ENCODE measurements around the gene MRC2. TPM values are rescaled to one million over a fixed set of nuclear protein-coding genes. Genes with fewer than 3 reads are reported as not detected.

MRC2 gene
- total and polyA plus RNA-seq, 2 of the 13 experiments (the other 11 are each of a cell fraction or from before 2014, with no cell fraction given), result not detected

DNA sequence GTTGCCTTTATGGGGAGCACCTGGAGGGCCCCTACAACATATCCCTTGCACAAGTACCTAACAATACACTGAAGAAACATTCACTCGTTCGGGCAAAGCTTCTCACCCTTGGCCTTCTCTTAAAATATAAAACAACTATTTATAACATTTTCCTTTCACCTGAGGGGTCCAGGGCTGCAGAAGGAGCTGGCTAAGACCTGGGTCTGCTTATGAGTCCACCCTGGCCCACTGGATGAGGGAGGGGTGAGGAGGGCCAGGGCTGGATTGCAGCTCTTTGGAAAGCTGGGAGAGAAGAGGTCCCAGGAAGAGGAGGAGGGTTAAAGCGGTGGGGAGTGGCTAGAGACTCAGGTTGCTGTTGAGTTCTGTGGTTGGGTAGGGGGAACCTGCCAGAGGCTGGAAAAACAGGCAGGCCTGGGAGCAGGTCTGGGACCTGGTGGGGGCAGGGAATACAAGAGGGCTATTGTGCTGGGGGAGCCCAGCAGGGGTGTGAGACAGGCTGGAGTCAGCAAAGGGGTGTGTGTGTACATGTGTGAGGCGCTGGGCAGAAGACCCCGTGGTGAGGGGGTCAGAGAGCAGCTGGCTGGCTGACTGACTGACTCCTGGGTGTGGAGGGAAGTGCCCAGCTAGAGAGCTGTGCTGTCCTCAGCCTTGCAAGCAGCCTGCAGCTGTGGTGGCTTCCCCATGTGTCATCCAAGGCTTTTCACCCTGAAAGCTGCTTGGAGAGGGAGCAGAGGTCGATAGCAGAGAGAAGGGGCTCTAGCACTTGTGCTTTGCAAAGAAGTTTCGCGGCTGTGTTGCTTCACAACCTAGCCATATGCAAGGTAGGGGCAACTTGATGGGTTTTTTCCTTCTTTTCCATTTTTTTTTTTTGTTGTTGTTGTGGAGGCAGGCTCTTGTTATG is 10.2 kb upstream of the MRC2 start (continued):
- no peak for TF ChIP-seq PBX2 (CRISPR knock-in tag; IDR thresholded peaks at IDR 0.05)
- TF ChIP-seq MEIS1 (CRISPR knock-in tag; IDR thresholded peaks at IDR 0.05; ENCODE audit: borderline replicate concordance), result peak; percentile 64; the same call in 1 of the 2 replicates
- 0 out of 2 replicates have a peak, but pooled peaks have one; percentile 55 for TF ChIP-seq ZSCAN29 (CRISPR knock-in tag; conservative IDR thresholded peaks at IDR 0.05)
- 0 out of 2 replicates have a peak, but pooled peaks have one; percentile 43 for TF ChIP-seq CSRNP1 (CRISPR knock-in tag; IDR thresholded peaks at IDR 0.05)
- TF ChIP-seq ZZZ3 (CRISPR knock-in tag; IDR thresholded peaks at IDR 0.05; ENCODE audit: borderline replicate concordance), result 0 out of 2 replicates have a peak, but pooled peaks have one; percentile 20
- TF ChIP-seq, protein P1, sequence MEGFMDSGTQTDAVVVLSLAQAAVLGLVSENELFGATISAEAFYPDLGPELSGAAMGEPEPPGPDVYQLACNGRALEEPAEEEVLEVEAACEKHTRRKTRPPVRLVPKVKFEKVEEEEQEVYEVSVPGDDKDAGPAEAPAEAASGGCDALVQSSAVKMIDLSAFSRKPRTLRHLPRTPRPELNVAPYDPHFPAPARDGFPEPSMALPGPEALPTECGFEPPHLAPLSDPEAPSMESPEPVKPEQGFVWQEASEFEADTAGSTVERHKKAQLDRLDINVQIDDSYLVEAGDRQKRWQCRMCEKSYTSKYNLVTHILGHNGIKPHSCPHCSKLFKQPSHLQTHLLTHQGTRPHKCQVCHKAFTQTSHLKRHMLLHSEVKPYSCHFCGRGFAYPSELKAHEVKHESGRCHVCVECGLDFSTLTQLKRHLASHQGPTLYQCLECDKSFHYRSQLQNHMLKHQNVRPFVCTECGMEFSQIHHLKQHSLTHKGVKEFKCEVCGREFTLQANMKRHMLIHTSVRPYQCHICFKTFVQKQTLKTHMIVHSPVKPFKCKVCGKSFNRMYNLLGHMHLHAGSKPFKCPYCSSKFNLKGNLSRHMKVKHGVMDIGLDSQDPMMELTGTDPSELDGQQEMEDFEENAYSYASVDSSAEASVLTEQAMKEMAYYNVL (CRISPR knock-in tag; IDR thresholded peaks at IDR 0.05; ENCODE audit: borderline replicate concordance), result peak; percentile 76
- peak; percentile 76 for TF ChIP-seq GATAD2A (CRISPR knock-in tag; IDR thresholded peaks at IDR 0.05)
- TF ChIP-seq XRCC5 (optimal IDR thresholded peaks at IDR 0.05; ENCODE audit: low read length), result peak; percentile 93
- peak in 1 of 2 experiments; percentile 73; a peak in 1 of 4 replicates for TF ChIP-seq EP300 (IDR thresholded peaks at IDR 0.05; ENCODE audit: low read depth in 2 of 2, low read length in 2 of 2)
- no peak for TF ChIP-seq EP300 (CRISPR knock-in tag; IDR thresholded peaks at IDR 0.05; ENCODE audit: borderline replicate concordance)
- TF ChIP-seq YY1 (IDR thresholded peaks at IDR 0.05; ENCODE audit: insufficient read depth, insufficient replicate concordance, low read depth, low read length), result peak; percentile 30
- peak; percentile 24; the same call in 1 of the 2 replicates for TF ChIP-seq SSRP1 (CRISPR knock-in tag; IDR thresholded peaks at IDR 0.05)
- TF ChIP-seq RXRA (CRISPR knock-in tag; IDR thresholded peaks at IDR 0.05), result peak; percentile 65
- TF ChIP-seq ARNT2 (CRISPR knock-in tag; IDR thresholded peaks at IDR 0.05; ENCODE audit: low read depth), result peak; percentile 46; the same call in 1 of the 2 replicates
- TF ChIP-seq NONO (IDR thresholded peaks at IDR 0.05), result no peak
- TF ChIP-seq NONO (CRISPR knock-in tag; conservative IDR thresholded peaks at IDR 0.05), result peak; percentile 90
- TF ChIP-seq, protein P2, sequence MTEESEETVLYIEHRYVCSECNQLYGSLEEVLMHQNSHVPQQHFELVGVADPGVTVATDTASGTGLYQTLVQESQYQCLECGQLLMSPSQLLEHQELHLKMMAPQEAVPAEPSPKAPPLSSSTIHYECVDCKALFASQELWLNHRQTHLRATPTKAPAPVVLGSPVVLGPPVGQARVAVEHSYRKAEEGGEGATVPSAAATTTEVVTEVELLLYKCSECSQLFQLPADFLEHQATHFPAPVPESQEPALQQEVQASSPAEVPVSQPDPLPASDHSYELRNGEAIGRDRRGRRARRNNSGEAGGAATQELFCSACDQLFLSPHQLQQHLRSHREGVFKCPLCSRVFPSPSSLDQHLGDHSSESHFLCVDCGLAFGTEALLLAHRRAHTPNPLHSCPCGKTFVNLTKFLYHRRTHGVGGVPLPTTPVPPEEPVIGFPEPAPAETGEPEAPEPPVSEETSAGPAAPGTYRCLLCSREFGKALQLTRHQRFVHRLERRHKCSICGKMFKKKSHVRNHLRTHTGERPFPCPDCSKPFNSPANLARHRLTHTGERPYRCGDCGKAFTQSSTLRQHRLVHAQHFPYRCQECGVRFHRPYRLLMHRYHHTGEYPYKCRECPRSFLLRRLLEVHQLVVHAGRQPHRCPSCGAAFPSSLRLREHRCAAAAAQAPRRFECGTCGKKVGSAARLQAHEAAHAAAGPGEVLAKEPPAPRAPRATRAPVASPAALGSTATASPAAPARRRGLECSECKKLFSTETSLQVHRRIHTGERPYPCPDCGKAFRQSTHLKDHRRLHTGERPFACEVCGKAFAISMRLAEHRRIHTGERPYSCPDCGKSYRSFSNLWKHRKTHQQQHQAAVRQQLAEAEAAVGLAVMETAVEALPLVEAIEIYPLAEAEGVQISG (CRISPR knock-in tag; IDR thresholded peaks at IDR 0.05), result peak; percentile 50
- TF ChIP-seq TFAP4 (IDR thresholded peaks at IDR 0.05; ENCODE audit: borderline replicate concordance, low read depth), result peak; percentile 95; the same call in 1 of the 2 replicates
- no peak for TF ChIP-seq REXO4 (CRISPR knock-in tag; IDR thresholded peaks at IDR 0.05; ENCODE audit: borderline replicate concordance)

Measured in HepG2 (cell line).